Endothelial cell (in vitro differentiated cells): ENCODE results near the gene PCDHB15. TPM values are rescaled to one million over a fixed set of nuclear protein-coding genes. Genes with fewer than 3 reads are reported as not detected.
A peak's percentile ranks its signal among the peaks of the same experiment; 100 is the strongest.
"Not testable (repeated sequence)": the region's sequence is repeated elsewhere in the genome, so short reads cannot be mapped to it uniquely, and the experiment has no call there.

ENCODE experiments used
- DNase-seq: peaks from one replicate; pipeline ENCODE4 v3.0.0; 2021; ENCODE audit warnings: low spot score
- H3K27ac Mint-ChIP-seq: one replicate; pipeline ENCODE4 v1.8.0; 2021; ENCODE audit warnings: mixed read lengths, inconsistent platforms; ENCODE audit not compliant: unreplicated experiment
- H3K27me3 Mint-ChIP-seq: one replicate; pipeline ENCODE4 v1.8.0; 2021; ENCODE audit warnings: mild to moderate bottlenecking, moderate library complexity, mixed read lengths, inconsistent platforms; ENCODE audit not compliant: unreplicated experiment
- H3K36me3 Mint-ChIP-seq: one replicate; pipeline ENCODE4 v1.8.0; 2021; ENCODE audit warnings: mild to moderate bottlenecking, low read depth, mixed read lengths, inconsistent platforms; ENCODE audit not compliant: unreplicated experiment
- H3K4me1 Mint-ChIP-seq: one replicate; pipeline ENCODE4 v1.8.0; 2021; ENCODE audit warnings: mild to moderate bottlenecking, mixed read lengths, inconsistent platforms; ENCODE audit not compliant: unreplicated experiment
- H3K4me3 Mint-ChIP-seq: one replicate; pipeline ENCODE4 v1.8.0; 2021; ENCODE audit warnings: mild to moderate bottlenecking, mixed read lengths, inconsistent platforms; ENCODE audit not compliant: unreplicated experiment
- H3K9me3 Mint-ChIP-seq: one replicate; pipeline ENCODE4 v1.8.0; 2021; ENCODE audit warnings: mixed read lengths, inconsistent platforms; ENCODE audit not compliant: unreplicated experiment
- long read RNA-seq: library from polyadenylated mRNA; unstranded; transcript quantifications from one replicate; pipeline ENCODE4 v2.0.0, GENCODE V29; 2020; ENCODE audit not compliant: unreplicated experiment
- total RNA-seq: library from RNA; stranded (reverse); fragmentation: NEBNext Ultra II Directional; extraction: Animal tissue kit (Norgen Biotek cat#: 25700); gene quantifications from one replicate; pipeline ENCODE4 v1.2.1, GENCODE V29; 2021; ENCODE audit not compliant: unreplicated experiment
- TF ChIP-seq, protein P1 (sequence below): fragments of 200-600 bp; sonication (generic); IDR thresholded peaks from one replicate; pipeline ENCODE4 v1.5.0; 2021; ENCODE audit warnings: antibody characterized with exemption; ENCODE audit not compliant: unreplicated experiment

PCDHB15 gene
- 10.5 TPM for total RNA-seq
- long read RNA-seq, full-length matches to known transcripts, result 1 of 1 reads
- long read RNA-seq, partial matches to known transcripts, result 0 of 1 reads
- long read RNA-seq, other reads (novel, unspliced or antisense), result 0 of 1 reads

DNA sequence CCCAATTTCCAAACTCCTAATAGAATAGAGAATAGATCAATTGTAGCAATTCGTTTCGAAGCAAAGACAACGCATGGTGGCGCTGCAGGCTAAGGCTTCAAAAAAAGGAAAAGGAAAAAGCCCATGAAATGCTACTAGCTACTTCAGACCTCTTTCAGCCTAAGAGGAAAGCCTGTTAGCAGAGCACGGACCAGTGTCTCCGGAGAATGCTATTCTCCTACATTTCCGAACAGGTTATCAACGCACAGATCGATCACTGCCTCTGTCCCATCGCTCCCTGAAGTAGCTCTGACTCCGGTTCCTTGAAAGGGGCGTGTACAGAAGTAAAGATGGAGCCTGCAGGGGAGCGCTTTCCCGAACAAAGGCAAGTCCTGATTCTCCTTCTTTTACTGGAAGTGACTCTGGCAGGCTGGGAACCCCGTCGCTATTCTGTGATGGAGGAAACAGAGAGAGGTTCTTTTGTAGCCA is at the start of gene PCDHB15:
PCDHB15 (plus strand) TSS at position 146 of the 468 bp plus-strand sequence; CDS start at position 330, 184 bp downstream.
- Mint-ChIP-seq H3K36me3 (peaks cover 67% of the 10 kb centered on the region), H3K27me3 (peaks cover 18% of the 10 kb centered on the region), H3K4me1 (peaks cover 4% of the 10 kb centered on the region), H3K4me3 (peak within 1 kb of the TSS; percentile 87), H3K27ac (peak within 1 kb of the TSS; percentile 43), H3K9me3 (peaks cover 58% of the 10 kb centered on the region)
- peak; percentile 28 for DNase-seq
- TF ChIP-seq, protein P1, sequence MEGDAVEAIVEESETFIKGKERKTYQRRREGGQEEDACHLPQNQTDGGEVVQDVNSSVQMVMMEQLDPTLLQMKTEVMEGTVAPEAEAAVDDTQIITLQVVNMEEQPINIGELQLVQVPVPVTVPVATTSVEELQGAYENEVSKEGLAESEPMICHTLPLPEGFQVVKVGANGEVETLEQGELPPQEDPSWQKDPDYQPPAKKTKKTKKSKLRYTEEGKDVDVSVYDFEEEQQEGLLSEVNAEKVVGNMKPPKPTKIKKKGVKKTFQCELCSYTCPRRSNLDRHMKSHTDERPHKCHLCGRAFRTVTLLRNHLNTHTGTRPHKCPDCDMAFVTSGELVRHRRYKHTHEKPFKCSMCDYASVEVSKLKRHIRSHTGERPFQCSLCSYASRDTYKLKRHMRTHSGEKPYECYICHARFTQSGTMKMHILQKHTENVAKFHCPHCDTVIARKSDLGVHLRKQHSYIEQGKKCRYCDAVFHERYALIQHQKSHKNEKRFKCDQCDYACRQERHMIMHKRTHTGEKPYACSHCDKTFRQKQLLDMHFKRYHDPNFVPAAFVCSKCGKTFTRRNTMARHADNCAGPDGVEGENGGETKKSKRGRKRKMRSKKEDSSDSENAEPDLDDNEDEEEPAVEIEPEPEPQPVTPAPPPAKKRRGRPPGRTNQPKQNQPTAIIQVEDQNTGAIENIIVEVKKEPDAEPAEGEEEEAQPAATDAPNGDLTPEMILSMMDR, result no peak

DNA sequence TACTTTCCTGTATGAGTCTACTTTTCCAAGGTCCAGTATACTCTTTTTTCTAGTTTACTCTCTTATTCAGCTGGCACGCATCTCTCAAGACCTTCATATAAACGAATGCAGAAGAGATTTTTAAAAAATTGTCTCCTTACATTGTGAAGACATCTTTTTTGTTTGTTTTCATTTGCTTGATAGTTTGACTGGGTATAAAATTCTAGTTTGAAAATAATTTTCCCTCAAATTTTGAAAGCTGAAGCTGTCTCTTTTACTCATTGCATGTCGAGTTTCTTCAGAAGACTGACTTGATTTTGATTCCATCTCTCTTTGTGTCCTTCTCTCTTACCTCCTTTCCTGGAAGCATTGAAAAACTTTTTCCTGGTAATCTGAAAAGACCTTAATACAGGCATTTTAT is 48.8 kb upstream of the PCDHB15 start:
- Mint-ChIP-seq H3K36me3 (peaks cover 47% of the 10 kb centered on the region), H3K9me3 (peaks cover 11% of the 10 kb centered on the region), H3K27me3 (peaks cover 11% of the 10 kb centered on the region), H3K27ac (no peak overlapping the region), H3K4me1 (peaks cover 10% of the 10 kb centered on the region), H3K4me3 (no peak overlapping the region)
- TF ChIP-seq, protein P1, result no peak
- DNase-seq, result no peak

DNA sequence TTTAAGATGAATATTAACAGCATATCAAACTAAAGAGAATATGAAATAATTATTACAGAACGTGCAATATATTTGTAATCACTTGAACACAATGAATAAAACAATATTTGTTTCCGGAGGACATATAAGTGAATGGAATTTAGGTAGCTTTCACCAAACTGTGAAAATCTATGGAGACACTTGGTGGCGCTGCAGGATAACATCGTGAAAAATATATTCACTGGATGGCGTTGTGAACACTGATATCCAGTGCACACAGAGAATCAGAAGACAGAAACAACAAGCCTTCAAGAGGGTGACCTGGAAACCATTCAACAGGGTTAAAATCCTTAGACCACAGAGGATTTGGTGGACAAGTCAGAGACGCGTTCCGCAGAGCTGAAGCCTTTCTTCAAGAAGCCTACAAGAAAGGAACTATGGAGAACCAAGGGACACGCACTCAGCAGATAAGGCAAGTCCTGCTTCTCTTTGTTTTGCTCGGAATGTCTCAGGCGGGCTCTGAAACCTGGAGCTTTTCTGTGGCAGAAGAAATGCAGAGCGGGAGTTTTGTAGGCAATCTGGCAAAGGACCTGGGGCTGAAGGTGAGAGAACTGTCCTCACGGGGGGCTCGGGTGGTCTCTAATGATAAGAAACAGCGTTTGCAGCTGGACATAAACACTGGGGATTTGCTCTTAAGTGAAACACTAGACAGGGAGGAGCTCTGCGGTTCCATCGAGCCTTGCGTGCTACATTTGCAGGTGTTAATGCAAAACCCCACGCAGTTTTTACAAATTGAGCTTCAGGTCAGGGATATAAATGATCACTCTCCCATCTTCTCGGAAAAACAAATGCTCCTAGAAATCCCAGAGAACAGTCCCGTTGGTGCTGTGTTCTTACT is 45.6 kb upstream of the PCDHB15 start, which contains the start of gene PCDHB11:
PCDHB11 (plus strand) TSS at position 269 of the 877 bp plus-strand sequence; CDS start at position 417, 148 bp downstream.
- H3K36me3 Mint-ChIP-seq, result peaks cover 36% of the 10 kb centered on the region
- TF ChIP-seq, protein P1, result peak; percentile 56
- DNase-seq, result peak; percentile 33
- H3K4me1 Mint-ChIP-seq, result peaks cover 2% of the 10 kb centered on the region
- peaks cover 6% of the 10 kb centered on the region for H3K27me3 Mint-ChIP-seq
- peaks cover 11% of the 10 kb centered on the region for H3K9me3 Mint-ChIP-seq
- H3K4me3 Mint-ChIP-seq, result peak within 1 kb of the TSS; percentile 76
- no peak within 1 kb of the TSS for H3K27ac Mint-ChIP-seq

DNA sequence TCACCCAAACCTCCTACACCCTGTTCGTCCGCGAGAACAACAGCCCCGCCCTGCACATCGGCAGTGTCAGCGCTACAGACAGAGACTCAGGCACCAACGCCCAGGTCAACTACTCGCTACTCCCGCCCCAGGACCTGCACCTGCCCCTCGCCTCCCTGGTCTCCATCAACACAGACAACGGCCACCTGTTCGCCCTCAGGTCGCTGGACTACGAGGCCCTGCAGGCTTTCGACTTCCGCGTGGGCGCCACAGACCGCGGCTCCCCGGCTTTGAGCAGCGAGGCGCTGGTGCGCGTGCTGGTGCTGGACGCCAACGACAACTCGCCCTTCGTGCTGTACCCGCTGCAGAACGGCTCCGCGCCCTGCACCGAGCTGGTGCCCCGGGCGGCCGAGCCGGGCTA is 44.1 kb upstream of the PCDHB15 start:
- H3K27ac Mint-ChIP-seq, H3K4me1 Mint-ChIP-seq, H3K27me3 Mint-ChIP-seq, DNase-seq: not testable (repeated sequence)
- Mint-ChIP-seq H3K4me3 (peak overlapping the region; percentile 76), H3K36me3 (peaks cover 30% of the 10 kb centered on the region), H3K9me3 (peaks cover 11% of the 10 kb centered on the region)

DNA sequence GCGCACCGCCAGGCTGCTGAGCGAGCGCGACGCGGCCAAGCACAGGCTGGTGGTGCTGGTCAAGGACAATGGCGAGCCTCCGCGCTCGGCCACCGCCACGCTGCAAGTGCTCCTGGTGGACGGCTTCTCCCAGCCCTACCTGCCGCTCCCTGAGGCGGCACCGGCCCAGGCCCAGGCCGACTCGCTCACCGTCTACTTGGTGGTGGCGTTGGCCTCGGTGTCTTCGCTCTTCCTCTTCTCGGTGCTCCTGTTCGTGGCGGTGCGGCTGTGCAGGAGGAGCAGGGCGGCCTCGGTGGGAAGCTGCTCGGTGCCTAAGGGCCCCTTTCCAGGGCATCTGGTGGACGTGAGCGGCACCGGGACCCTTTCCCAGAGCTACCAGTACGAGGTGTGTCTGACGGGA is 43.5 kb upstream of the PCDHB15 start:
- not testable (repeated sequence) for H3K9me3 Mint-ChIP-seq, DNase-seq, H3K4me1 Mint-ChIP-seq, H3K27me3 Mint-ChIP-seq, H3K27ac Mint-ChIP-seq
- Mint-ChIP-seq H3K4me3 (peak overlapping the region; percentile 81), H3K36me3 (peaks cover 30% of the 10 kb centered on the region)
